Neural cell (in vitro differentiated cells): ENCODE results near the gene PANK4. TPM values are rescaled to one million over a fixed set of nuclear protein-coding genes. Genes with fewer than 3 reads are reported as not detected.

Experiments used
- H2AFZ ChIP-seq: fragments of 200-600, 300-800 bp; sonication (generic), shearing (Covaris generic); 2 replicates; pipeline ENCODE4 v1.6.0; 2014; ENCODE audit warnings: low read depth, mild to moderate bottlenecking, antibody characterized with exemption, low read length, moderate library complexity
- H3F3A ChIP-seq: fragments of 200-600 bp; shearing (Covaris generic); 2 replicates; pipeline ENCODE4 v1.6.1; 2016; ENCODE audit warnings: mild to moderate bottlenecking, moderate library complexity, mixed read lengths, antibody characterized with exemption, low read length; ENCODE audit not compliant: insufficient read depth, poor library complexity, severe bottlenecking
- H3K27ac ChIP-seq: fragments of 200-600, 300-800 bp; sonication (generic), shearing (Covaris generic); 2 replicates; pipeline ENCODE4 v1.5.1; 2014; ENCODE audit warnings: mild to moderate bottlenecking, low read length, moderate library complexity
- H3K27me3 ChIP-seq: fragments of 300-800, 200-600 bp; sonication (generic), shearing (Covaris generic); 2 replicates; pipeline ENCODE4 v1.6.0; 2014; ENCODE audit warnings: mild to moderate bottlenecking, low read depth, low read length, moderate library complexity; ENCODE audit not compliant: insufficient read depth
- H3K36me3 ChIP-seq: fragments of 300-800, 200-600 bp; sonication (generic), shearing (Covaris generic); 2 replicates; pipeline ENCODE4 v1.5.1; 2014; ENCODE audit warnings: mild to moderate bottlenecking, antibody characterized with exemption, low read length, moderate library complexity; ENCODE audit not compliant: insufficient read depth
- H3K4me2 ChIP-seq: fragments of 300-800, 200-600 bp; sonication (generic), shearing (Covaris generic); 2 replicates; pipeline ENCODE4 v1.6.0; 2014; ENCODE audit warnings: mild to moderate bottlenecking, low read length
- H3K4me3 ChIP-seq: fragments of 300-800, 200-600 bp; sonication (generic), shearing (Covaris generic); 2 replicates; pipeline ENCODE4 v1.5.1; 2014; ENCODE audit warnings: mild to moderate bottlenecking, low read length, moderate library complexity
- H3K79me2 ChIP-seq: fragments of 200-600 bp; shearing (Covaris generic); replicated peaks from 2 replicates; pipeline ENCODE4 v1.6.0; 2014; ENCODE audit warnings: mild to moderate bottlenecking, low read length, moderate library complexity; ENCODE audit not compliant: insufficient read depth
- H3K9ac ChIP-seq: fragments of 300-800, 200-600 bp; sonication (generic), shearing (Covaris generic); 2 replicates; pipeline ENCODE4 v1.6.1; 2016; ENCODE audit warnings: mild to moderate bottlenecking, low read length, mixed read lengths
- H3K9me2 ChIP-seq: fragments of 200-600 bp; shearing (Covaris generic); 2 replicates; pipeline ENCODE4 v1.6.1; 2016; ENCODE audit warnings: mild to moderate bottlenecking, low read length, mixed read lengths; ENCODE audit not compliant: insufficient read depth
- H3K9me3 ChIP-seq: fragments of 200-600, 300-800 bp; sonication (generic), shearing (Covaris generic); 2 replicates; pipeline ENCODE4 v1.6.1; 2016; ENCODE audit warnings: mild to moderate bottlenecking, mixed run types, low read length, moderate library complexity, mixed read lengths
- H4K20me1 ChIP-seq: fragments of 200-600 bp; shearing (Covaris generic); 2 replicates; pipeline ENCODE4 v1.6.1; 2016; ENCODE audit warnings: mild to moderate bottlenecking, mixed run types; ENCODE audit not compliant: insufficient read depth
- EP300 ChIP-seq: fragments of 450-650 bp; conservative IDR thresholded peaks from 2 replicates; pipeline ENCODE4 v1.6.1; 2014; ENCODE audit warnings: antibody characterized with exemption, mild to moderate bottlenecking, moderate library complexity; ENCODE audit not compliant: poor library complexity, severe bottlenecking
- EZH2 ChIP-seq: fragments of 200-600, 300-800 bp; shearing (Covaris generic), sonication (generic); IDR thresholded peaks from 2 replicates; pipeline ENCODE4 v1.6.1; 2014; ENCODE audit warnings: antibody characterized with exemption, low read length, borderline replicate concordance, mild to moderate bottlenecking; ENCODE audit not compliant: insufficient read depth, poor library complexity, severe bottlenecking
- MXI1 ChIP-seq: fragments of 450-650 bp; conservative IDR thresholded peaks from 2 replicates; pipeline ENCODE4 v1.6.1; 2014; ENCODE audit warnings: antibody characterized with exemption, mild to moderate bottlenecking; ENCODE audit not compliant: poor library complexity, severe bottlenecking
- POLR2AphosphoS5 ChIP-seq: IDR thresholded peaks from 2 replicates; pipeline ENCODE4 v1.6.1; 2012
- RAD21 ChIP-seq: fragments of 450-650 bp; conservative IDR thresholded peaks from 2 replicates; pipeline ENCODE4 v1.6.1; 2014; ENCODE audit warnings: antibody characterized with exemption, mild to moderate bottlenecking, moderate library complexity
- REST ChIP-seq: IDR thresholded peaks from 2 replicates; pipeline ENCODE4 v1.6.1; 2012; ENCODE audit warnings: borderline replicate concordance
- SMC3 ChIP-seq: fragments of 450-650 bp; conservative IDR thresholded peaks from 2 replicates; pipeline ENCODE4 v1.6.1; 2014; ENCODE audit warnings: antibody characterized with exemption, mild to moderate bottlenecking, moderate library complexity; ENCODE audit not compliant: poor library complexity
- TAF1 ChIP-seq: IDR thresholded peaks from 2 replicates; pipeline ENCODE4 v1.6.1; 2012; ENCODE audit warnings: low read depth
- polyA plus RNA-seq: library from polyadenylated mRNA; depleted of rRNA; stranded (reverse); fragments of >200 nt; gene quantifications from 2 replicates; pipeline ENCODE4 v1.2.3, GENCODE V29; 2014
- TF ChIP-seq, protein P1 (sequence below): fragments of 450-650 bp; IDR thresholded peaks from 2 replicates; pipeline ENCODE4 v1.5.1; 2014; ENCODE audit warnings: antibody characterized with exemption, mild to moderate bottlenecking, moderate library complexity; ENCODE audit not compliant: poor library complexity, severe bottlenecking

PANK4 gene
- polyA plus RNA-seq, 1 donor from 2014 or later = 37.9 TPM

DNA sequence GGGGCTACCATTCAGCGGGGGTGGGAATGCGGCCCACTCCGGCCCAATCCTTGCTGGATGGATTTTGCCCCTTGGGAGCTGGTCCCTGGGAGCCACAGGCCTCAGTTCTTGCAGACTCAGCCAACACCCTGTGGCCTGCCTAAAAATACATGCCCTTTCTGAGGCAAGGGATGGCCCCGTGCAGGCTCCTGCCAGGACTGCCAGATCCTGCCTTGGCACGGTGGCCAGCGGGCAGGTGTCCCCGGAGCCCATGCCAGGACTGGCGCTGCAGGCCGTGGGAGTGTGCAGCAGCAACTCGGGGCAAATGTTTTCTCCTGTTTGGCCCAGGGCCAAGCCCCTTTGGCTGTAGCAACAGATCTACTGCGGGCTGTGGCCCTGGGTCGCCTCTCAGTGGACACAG, 1.6 kb upstream of the PANK4 start (continued):
- no peak for TF ChIP-seq EP300
- TF ChIP-seq MXI1 = no peak

DNA sequence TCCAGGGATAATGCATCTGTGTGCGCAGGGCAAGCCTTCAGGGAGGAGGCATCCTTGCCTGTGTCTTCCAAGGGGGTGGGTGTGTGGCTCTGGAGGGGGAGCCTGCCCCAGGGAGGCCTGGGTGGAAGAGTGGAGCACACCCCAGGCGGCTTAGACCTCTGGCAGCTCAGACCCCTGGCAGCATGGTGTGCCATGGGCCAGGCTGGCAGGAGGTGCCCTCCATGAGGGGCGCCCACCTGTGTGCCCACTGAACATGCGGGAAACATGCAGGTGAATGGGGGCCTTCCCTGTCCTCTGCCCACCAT, 1.1 kb upstream of the PANK4 start:
- Histone ChIP-seq H3K9me3 (no peaks in the 10 kb centered on the region), H2AFZ (no peak overlapping the region), H3K27ac (no peak overlapping the region), H3F3A (no peaks in the 10 kb centered on the region), H3K9ac (no peak overlapping the region), H4K20me1 (peaks cover 10% of the 10 kb centered on the region), H3K9me2 (no peaks in the 10 kb centered on the region), H3K79me2 (peaks cover 49% of the 10 kb centered on the region), H3K27me3 (no peaks in the 10 kb centered on the region), H3K36me3 (no peaks in the 10 kb centered on the region), H3K4me3 (no peak overlapping the region), H3K4me2 (no peak overlapping the region)
- TF ChIP-seq REST (no peak), POLR2AphosphoS5 (no peak), EZH2 (no peak)
- TF ChIP-seq, protein P1, sequence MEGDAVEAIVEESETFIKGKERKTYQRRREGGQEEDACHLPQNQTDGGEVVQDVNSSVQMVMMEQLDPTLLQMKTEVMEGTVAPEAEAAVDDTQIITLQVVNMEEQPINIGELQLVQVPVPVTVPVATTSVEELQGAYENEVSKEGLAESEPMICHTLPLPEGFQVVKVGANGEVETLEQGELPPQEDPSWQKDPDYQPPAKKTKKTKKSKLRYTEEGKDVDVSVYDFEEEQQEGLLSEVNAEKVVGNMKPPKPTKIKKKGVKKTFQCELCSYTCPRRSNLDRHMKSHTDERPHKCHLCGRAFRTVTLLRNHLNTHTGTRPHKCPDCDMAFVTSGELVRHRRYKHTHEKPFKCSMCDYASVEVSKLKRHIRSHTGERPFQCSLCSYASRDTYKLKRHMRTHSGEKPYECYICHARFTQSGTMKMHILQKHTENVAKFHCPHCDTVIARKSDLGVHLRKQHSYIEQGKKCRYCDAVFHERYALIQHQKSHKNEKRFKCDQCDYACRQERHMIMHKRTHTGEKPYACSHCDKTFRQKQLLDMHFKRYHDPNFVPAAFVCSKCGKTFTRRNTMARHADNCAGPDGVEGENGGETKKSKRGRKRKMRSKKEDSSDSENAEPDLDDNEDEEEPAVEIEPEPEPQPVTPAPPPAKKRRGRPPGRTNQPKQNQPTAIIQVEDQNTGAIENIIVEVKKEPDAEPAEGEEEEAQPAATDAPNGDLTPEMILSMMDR = no peak

DNA sequence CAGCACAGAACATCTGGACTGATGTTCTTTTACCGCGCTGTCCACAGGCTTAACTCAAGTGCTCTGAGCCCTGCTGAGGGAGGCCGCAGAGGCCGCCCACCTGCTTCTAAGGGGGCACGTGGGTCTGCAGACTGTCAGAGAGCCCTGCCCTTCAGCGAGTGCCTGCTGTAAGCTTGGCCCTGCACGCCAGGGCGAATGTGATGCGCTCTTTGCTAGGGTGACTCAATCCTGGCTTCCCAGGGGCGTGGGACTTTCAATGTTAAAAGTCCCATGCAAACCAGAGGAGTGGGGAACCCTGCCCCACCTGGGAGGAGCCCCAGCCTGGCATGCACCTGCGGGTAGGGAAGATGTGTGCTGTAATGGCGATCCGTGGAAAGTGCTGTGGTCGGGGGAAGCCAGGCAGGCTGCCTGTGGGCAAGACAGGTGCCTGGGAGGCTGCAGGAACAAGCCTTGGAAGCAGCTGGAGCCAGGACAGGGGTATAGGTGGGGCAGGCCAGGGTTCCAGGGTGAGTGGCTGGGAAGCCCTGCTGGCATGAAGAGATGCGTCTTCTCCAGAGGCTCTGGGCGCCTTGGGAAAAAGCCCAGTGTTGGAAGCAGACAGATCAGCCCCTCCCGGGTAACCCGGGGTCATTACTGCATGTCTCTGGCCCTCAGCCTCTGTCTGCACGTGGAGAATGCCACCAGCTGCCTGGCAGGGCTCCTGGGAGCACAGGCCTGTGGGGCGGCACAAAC, 594 bp upstream of the PANK4 start:
- Histone ChIP-seq H3K9me2 (no peaks in the 10 kb centered on the region), H3K9me3 (no peaks in the 10 kb centered on the region), H3K4me2 (no peak overlapping the region), H3K4me3 (peak overlapping the region; percentile 89), H3K27me3 (no peaks in the 10 kb centered on the region), H3K36me3 (no peaks in the 10 kb centered on the region), H3K27ac (peak overlapping the region; percentile 63), H3K79me2 (peaks cover 54% of the 10 kb centered on the region), H3F3A (no peaks in the 10 kb centered on the region), H3K9ac (peak overlapping the region; percentile 64), H2AFZ (no peak overlapping the region), H4K20me1 (peaks cover 10% of the 10 kb centered on the region)
- TF ChIP-seq TAF1 (no peak), EP300 (no peak), EZH2 (no peak), MXI1 (no peak), RAD21 (no peak), REST (no peak), POLR2AphosphoS5 (no peak), SMC3 (no peak)
- TF ChIP-seq, protein P1 = no peak
